Liver (tissue), 3 donors: ENCODE data around the gene FRRS1.
A peak's percentile ranks its signal among the peaks of the same experiment; 100 is the strongest.

Experiments
- MAX ChIP-seq: IDR thresholded peaks from 2 replicates; pipeline ENCODE4 v1.6.1; 2016; ENCODE audit warnings: antibody characterized with exemption
- RAD21 ChIP-seq, 2 donors: IDR thresholded peaks; 2 replicates each; pipeline ENCODE4 v1.6.1; 2016; ENCODE audit warnings: antibody characterized with exemption in 2 of 2, mild to moderate bottlenecking in 2 of 2
- REST ChIP-seq: IDR thresholded peaks from 2 replicates; pipeline ENCODE4 v1.6.1; 2016; ENCODE audit warnings: antibody characterized with exemption, mild to moderate bottlenecking
- ZBTB33 ChIP-seq: IDR thresholded peaks from 2 replicates; pipeline ENCODE4 v1.6.1; 2016; ENCODE audit warnings: antibody characterized with exemption
- TF ChIP-seq, protein P1 (sequence below): fragments of 150-350 bp; IDR thresholded peaks from 2 replicates; pipeline ENCODE4 v1.5.1; 2017; ENCODE audit warnings: improper control_type of control experiment, low read depth, low read length; ENCODE audit not compliant: missing input control
- donor health status: healthy.
- donor health status: healthy.

DNA sequence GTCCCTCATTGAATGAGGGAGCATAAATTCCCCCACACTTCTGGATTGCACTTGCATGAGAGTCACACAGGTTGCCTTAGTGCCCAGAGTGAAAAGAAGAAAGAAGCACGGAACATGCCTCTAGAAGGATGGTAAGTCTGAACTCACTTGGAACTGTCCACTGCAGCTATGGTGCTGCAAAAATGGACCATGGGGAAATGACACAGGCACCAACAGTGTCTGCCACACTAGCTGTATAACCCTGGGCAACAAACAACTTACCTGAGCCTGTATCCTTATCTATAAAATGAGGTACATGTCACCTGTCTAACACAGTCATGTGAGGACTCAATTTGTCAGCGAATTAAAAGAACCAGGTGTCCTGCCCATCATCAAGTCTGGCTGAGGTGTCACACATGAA is 69.8 kb downstream of the FRRS1 start:
- TF ChIP-seq, protein P1, sequence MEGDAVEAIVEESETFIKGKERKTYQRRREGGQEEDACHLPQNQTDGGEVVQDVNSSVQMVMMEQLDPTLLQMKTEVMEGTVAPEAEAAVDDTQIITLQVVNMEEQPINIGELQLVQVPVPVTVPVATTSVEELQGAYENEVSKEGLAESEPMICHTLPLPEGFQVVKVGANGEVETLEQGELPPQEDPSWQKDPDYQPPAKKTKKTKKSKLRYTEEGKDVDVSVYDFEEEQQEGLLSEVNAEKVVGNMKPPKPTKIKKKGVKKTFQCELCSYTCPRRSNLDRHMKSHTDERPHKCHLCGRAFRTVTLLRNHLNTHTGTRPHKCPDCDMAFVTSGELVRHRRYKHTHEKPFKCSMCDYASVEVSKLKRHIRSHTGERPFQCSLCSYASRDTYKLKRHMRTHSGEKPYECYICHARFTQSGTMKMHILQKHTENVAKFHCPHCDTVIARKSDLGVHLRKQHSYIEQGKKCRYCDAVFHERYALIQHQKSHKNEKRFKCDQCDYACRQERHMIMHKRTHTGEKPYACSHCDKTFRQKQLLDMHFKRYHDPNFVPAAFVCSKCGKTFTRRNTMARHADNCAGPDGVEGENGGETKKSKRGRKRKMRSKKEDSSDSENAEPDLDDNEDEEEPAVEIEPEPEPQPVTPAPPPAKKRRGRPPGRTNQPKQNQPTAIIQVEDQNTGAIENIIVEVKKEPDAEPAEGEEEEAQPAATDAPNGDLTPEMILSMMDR, result no peak
- TF ChIP-seq REST (peak; percentile 86), RAD21 (IDR thresholded peaks at IDR 0.05) (no peak), MAX (no peak), ZBTB33 (no peak)
